GM19328 (cell line): ENCODE data around the gene PRPF31.

Source experiments
- ATAC-seq: cut with Tn5 transposase; IDR thresholded peaks from one replicate; pipeline ENCODE4 v1.9.1; 2021; ENCODE audit warnings: mild to moderate bottlenecking, moderate library complexity; ENCODE audit not compliant: unreplicated experiment

Gene PRPF31

DNA sequence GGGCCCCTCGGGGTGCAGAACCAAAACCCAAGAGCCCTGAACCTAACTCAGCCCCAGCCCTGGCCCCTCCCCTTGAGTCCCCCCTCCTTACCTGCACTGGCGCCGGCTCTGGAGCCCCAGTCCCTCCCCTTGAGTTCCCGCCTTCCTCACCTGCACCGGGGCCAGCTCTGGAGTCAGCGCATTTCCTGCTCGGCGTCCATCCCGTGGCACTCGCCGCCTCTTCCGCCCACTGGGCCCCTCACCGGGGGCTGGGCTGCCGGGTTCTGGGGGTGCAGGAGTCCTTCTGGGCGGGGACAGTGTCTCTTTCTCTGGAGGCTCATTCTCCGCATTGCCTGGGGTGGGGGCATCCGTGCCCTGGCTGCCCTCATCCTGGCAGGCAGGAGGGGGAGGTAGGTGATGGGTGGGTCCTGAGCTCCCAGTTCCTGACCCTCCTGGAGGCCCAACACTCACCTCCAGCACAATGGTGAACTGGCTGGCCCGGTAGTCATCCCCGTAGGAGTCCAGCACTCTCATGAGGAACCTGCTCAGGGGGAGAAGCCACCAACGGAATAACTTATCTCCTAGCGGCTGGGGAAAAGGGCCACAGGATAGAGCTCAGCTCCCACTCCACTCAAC lies 7.6 kb upstream of the PRPF31 start:
- ATAC-seq: no peak

- no peak for ATAC-seq
These were observed 7.1 kb upstream of the PRPF31 start for GRCh38 chr19:54108496-54108895.

DNA sequence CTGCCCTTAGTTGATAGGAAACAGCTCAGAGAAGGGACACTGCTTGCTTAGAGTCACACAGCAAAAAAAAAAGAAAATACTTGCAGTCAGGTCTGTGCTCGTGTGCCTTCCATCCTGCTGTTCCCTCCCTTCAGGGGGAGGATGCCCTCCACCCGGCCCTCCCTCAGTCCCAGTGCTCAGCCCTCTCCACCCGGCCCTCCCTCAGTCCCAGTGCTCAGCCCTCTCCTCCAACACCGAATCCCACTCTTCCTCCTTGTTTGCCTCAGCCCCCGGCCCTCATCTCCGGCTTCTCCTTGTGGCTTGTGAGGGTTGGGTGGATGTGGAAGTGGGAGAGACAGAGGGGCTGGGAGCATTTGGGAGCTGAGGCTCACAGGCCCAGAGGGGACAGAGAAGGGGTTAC lies 5.9 kb upstream of the PRPF31 start:
- ATAC-seq: no peak

- no peak for ATAC-seq
These were observed 1.0 kb upstream of the PRPF31 start for GRCh38 chr19:54114340-54115108.

GRCh38 chr19:54121259-54121658 lies 5.7 kb downstream of the PRPF31 start:
- ATAC-seq: no peak

DNA sequence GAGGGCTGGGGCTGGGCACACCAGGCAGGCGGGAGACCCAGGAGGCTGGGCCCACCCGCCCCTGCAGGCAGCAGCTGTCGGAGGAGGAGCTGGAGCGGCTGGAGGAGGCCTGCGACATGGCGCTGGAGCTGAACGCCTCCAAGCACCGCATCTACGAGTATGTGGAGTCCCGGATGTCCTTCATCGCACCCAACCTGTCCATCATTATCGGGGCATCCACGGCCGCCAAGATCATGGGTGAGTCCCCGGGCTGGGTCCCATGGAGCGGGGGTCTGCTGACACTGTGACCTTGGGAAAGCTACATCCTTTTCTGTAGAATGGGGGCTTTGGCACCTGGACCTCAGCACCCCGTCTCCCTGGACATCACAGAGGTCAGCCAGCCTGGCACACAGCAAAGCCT lies 8.1 kb downstream of the PRPF31 start:
- no peak for ATAC-seq

DNA sequence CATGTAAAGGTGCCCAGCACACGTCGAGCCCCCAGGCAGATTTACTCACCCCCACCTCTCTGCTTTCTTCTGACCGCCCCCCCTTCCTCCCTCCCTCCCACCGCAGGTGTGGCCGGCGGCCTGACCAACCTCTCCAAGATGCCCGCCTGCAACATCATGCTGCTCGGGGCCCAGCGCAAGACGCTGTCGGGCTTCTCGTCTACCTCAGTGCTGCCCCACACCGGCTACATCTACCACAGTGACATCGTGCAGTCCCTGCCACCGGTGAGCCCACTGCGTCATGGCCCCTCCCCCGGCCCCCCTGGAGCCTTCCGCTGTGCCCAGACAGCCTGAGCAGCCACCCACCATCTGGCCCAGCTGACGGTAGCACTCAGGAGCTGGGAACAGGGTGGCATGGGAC lies 8.8 kb downstream of the PRPF31 start:
- ATAC-seq: no peak

GRCh38 chr19:54125713-54126112 lies 10.2 kb downstream of the PRPF31 start:
- no peak for ATAC-seq

DNA sequence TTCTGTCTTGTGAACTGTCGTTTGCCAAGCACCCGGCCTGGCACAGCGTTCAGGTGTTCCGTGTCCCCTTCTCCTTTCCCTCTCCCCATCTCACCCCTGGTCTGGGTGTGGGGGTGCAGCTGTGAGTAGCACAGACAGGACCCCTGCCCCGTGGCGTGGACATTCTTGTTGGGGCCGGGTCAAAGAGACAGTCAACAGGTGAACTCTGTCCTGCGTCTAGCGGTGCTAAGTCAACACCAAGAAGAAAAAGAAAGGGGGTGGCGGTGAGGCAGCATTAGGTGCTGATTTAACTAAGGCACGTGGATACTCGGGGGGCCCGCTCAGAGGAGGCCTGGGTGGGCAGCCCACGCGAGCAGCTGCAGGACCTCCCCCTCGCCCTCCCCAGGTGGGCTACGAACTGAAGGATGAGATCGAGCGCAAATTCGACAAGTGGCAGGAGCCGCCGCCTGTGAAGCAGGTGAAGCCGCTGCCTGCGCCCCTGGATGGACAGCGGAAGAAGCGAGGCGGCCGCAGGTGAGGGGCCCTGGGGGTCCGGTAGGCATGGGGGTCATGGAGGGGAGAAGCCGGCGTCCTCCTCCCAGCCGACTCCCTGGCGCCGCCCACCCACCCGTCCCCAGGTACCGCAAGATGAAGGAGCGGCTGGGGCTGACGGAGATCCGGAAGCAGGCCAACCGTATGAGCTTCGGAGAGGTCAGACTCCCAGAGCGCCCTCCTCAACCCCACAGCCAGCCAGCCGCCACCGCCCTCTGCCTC lies 12.3 kb downstream of the PRPF31 start:
- no peak for ATAC-seq

GRCh38 chr19:54128441-54128725 lies 12.8 kb downstream of the PRPF31 start:
- no peak for ATAC-seq

- ATAC-seq: no peak
These were observed 13.5 kb downstream of the PRPF31 start for GRCh38 chr19:54128796-54129616.

GRCh38 chr19:54129617-54129996 lies 14.1 kb downstream of the PRPF31 start:
- ATAC-seq: no peak

DNA sequence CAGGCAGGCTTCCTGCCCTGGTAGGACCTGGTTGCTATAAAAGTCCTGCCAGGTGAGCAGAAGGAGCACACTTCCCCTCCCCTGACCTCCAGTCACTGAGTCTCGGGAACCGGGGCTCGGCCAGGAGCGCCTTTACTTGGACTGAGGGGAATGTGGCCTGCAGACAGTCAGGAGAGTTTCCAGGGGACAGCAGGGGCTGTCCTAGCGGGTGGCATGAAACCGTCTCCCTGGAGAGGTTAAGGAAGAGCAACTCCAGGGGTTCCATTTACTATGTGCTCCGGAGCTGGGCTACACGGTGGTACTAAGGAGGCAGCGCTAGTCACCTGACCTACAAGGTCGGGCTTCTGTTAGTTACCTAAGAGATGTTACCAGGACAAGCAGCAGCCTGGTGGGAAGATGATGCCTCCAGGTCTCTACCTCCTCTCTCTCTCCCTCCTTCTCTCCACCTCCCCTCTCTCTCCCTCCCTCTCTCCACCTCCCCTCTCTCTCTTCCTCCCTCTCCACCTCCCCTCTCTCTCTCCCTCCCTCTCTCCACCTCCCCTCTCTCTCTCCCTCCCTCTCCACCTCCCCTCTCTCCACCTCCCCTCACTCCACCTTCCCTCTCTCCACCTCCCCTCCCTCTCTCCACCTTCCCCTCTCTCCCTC lies 17.9 kb downstream of the PRPF31 start:
- ATAC-seq: no peak

GRCh38 chr19:54133957-54134590 lies 18.5 kb downstream of the PRPF31 start:
- no peak for ATAC-seq

- ATAC-seq: no peak
These were observed 20.7 kb downstream of the PRPF31 start for GRCh38 chr19:54136086-54136863.

- ATAC-seq: peak; percentile 76
These were observed 21.5 kb downstream of the PRPF31 start for GRCh38 chr19:54136864-54137698.

- ATAC-seq: no peak
These were observed 22.3 kb downstream of the PRPF31 start, which contains the start of gene CNOT3 for GRCh38 chr19:54137699-54138488. TSS of gene CNOT3 (plus strand) at chr19:54137762. CDS start at chr19:54142979, 5,217 bp downstream.
